HUES64 (cell line): ENCODE data around the gene SPEM1.
"Not testable (repeated sequence)": the region's sequence is repeated elsewhere in the genome, so short reads cannot be mapped to it uniquely, and the experiment has no call there.

Experiments used
- H3K27ac ChIP-seq: 2 replicates; pipeline ENCODE4 v1.7.0; 2013; ENCODE audit warnings: low read depth, low read length, inconsistent platforms
- H3K27me3 ChIP-seq: 2 replicates; pipeline ENCODE4 v1.6.1; 2013; ENCODE audit warnings: mild to moderate bottlenecking, low read length; ENCODE audit not compliant: insufficient read depth
- H3K36me3 ChIP-seq: 2 replicates; pipeline ENCODE4 v1.6.1; 2013; ENCODE audit warnings: mild to moderate bottlenecking, low read length; ENCODE audit not compliant: insufficient read depth
- H3K4me1 ChIP-seq: 2 replicates; pipeline ENCODE4 v1.6.1; 2013; ENCODE audit warnings: mild to moderate bottlenecking, low read length, moderate library complexity; ENCODE audit not compliant: insufficient read depth
- H3K4me3 ChIP-seq: 2 replicates; pipeline ENCODE4 v1.5.1; 2013; ENCODE audit warnings: mild to moderate bottlenecking, low read length, moderate library complexity
- H3K9ac ChIP-seq: 2 replicates; pipeline ENCODE4 v1.6.1; 2013; ENCODE audit warnings: mild to moderate bottlenecking, low read depth, low read length
- H3K9me3 ChIP-seq: 2 replicates; pipeline ENCODE4 v1.6.1; 2013; ENCODE audit warnings: low read depth, low read length; ENCODE audit not compliant: insufficient read depth
- WGBS: fragments of 150-250, 120-280 bp; methylation state at CpG from one replicate; pipeline ENCODE4 v1.1.7; 2013; ENCODE audit warnings: missing lambda C conversion rate; 5-methylcytosine and 5-hydroxymethylcytosine counted together

The SPEM1 gene

DNA sequence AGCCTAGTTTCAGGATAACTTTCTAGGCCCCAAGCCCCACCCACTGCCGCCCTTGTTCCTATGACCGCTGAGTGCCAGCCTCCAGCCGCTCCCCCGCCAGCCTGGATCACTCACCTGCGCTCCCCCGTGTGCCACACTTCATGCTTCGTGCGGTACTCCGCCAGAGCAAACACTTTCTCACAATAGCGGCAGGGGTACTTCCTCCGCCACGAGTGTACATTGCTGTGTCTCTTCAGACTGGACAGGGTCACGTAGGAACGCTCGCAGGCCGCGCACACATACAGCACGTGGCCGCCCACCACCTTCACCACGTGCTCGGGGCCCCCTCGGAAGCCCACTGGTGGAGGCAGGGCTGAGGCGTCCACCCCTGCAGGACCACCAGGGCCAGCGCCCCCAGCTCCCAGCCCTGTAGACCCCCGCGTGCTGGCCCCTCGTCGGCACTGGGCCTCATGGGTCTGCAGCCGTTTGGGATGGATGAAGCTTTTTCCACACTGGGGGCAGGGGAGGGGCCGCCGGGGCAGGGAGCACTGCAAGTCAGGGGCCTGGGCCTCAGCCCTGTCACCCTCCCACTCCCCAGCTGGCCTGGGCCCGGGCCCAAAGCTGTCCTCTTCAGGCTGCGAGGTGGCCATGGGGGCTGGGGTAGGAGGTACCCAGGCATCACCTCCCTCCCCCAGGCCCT lies 45.6 kb downstream of the SPEM1 start:
- H3K9ac ChIP-seq = no peak overlapping the region
- H3K27ac ChIP-seq = no peak overlapping the region
- H3K4me1 ChIP-seq = peaks cover 7% of the 10 kb centered on the region
- no peak overlapping the region for H3K4me3 ChIP-seq
- 94% methylated on average over 31 of the region's 33 CpGs for WGBS
- no peaks in the 10 kb centered on the region for H3K27me3 ChIP-seq
- H3K36me3 ChIP-seq = peaks cover 17% of the 10 kb centered on the region
- no peaks in the 10 kb centered on the region for H3K9me3 ChIP-seq

- Histone ChIP-seq H3K4me3 (no peak overlapping the region), H3K27ac (no peak overlapping the region), H3K36me3 (peaks cover 17% of the 10 kb centered on the region), H3K9me3 (no peaks in the 10 kb centered on the region), H3K4me1 (peaks cover 4% of the 10 kb centered on the region; the same call in 1 of the 2 replicates), H3K9ac (no peak overlapping the region), H3K27me3 (no peaks in the 10 kb centered on the region)
- WGBS = 93% methylated on average over 9 of the region's 9 CpGs
These were observed 46.2 kb downstream of the SPEM1 start for GRCh38 chr17:7466318-7466638.

GRCh38 chr17:7466639-7467341 lies 46.7 kb downstream of the SPEM1 start:
- H3K4me1 ChIP-seq = no peaks in the 10 kb centered on the region
- no peaks in the 10 kb centered on the region for H3K9me3 ChIP-seq
- H3K27me3 ChIP-seq = no peaks in the 10 kb centered on the region
- H3K4me3 ChIP-seq = no peak overlapping the region
- H3K9ac ChIP-seq = no peak overlapping the region
- H3K36me3 ChIP-seq = peaks cover 17% of the 10 kb centered on the region
- H3K27ac ChIP-seq = no peak overlapping the region
- WGBS = 91% methylated on average over 16 of the region's 16 CpGs

GRCh38 chr17:7467498-7467897 lies 47.4 kb downstream of the SPEM1 start:
- Histone ChIP-seq H3K36me3 (peaks cover 17% of the 10 kb centered on the region), H3K4me1 (no peaks in the 10 kb centered on the region), H3K4me3 (no peak overlapping the region), H3K27ac (no peak overlapping the region), H3K9me3 (no peaks in the 10 kb centered on the region), H3K27me3 (no peaks in the 10 kb centered on the region), H3K9ac (no peak overlapping the region)
- 97% methylated on average over 3 of the region's 3 CpGs for WGBS

GRCh38 chr17:7468290-7468689 lies 48.2 kb downstream of the SPEM1 start:
- Histone ChIP-seq H3K4me3 (no peak overlapping the region), H3K27ac (no peak overlapping the region), H3K36me3 (peaks cover 17% of the 10 kb centered on the region), H3K9ac (no peak overlapping the region), H3K9me3 (no peaks in the 10 kb centered on the region), H3K4me1 (no peaks in the 10 kb centered on the region), H3K27me3 (no peaks in the 10 kb centered on the region)
- 97% methylated on average over 11 of the region's 11 CpGs for WGBS

DNA sequence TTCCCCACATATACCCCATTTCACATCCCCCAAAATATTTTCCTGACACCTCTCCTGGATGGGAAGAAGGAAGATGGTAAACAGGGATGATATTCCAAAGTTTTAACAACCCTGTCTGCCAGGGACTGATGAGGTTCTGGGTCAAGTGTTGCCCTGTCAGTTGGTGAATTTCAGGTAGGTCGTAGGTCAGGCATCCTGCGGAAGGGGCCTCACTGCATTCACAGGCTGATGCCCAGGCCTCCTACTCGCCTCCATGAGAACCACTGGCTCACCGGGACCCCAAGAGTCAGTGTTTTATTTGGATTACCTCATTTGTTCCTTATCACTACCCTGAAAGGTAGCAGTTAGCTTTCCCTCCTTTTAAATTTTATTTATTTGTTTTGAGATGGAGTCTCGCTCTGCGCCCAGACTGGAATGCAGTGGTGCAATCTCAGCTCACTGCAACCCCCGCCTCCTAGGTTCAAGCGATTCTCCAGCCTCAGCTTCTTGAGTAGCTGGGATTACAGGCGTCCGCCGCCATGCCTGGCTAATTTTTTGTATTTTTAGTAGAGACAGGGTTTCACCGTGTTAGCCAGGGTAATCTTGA lies 48.8 kb downstream of the SPEM1 start:
- no peaks in the 10 kb centered on the region for H3K27me3 ChIP-seq
- H3K27ac ChIP-seq = no peak overlapping the region
- 90% methylated on average over 12 of the region's 12 CpGs for WGBS
- H3K9me3 ChIP-seq = no peaks in the 10 kb centered on the region
- no peak overlapping the region for H3K9ac ChIP-seq
- no peaks in the 10 kb centered on the region for H3K4me1 ChIP-seq
- peaks cover 13% of the 10 kb centered on the region for H3K36me3 ChIP-seq
- H3K4me3 ChIP-seq = no peak overlapping the region

- peaks cover 11% of the 10 kb centered on the region for H3K36me3 ChIP-seq
- not testable (repeated sequence) for H3K27ac ChIP-seq, H3K27me3 ChIP-seq, H3K9me3 ChIP-seq, H3K9ac ChIP-seq, H3K4me1 ChIP-seq, H3K4me3 ChIP-seq
- 95% methylated on average over 11 of the region's 12 CpGs for WGBS
These were observed 49.7 kb downstream of the SPEM1 start for GRCh38 chr17:7469843-7470242.

GRCh38 chr17:7470457-7470973 lies 50.4 kb downstream of the SPEM1 start:
- H3K4me3 ChIP-seq, H3K27me3 ChIP-seq, H3K4me1 ChIP-seq, H3K27ac ChIP-seq, H3K9ac ChIP-seq, H3K9me3 ChIP-seq: not testable (repeated sequence)
- H3K36me3 ChIP-seq = peaks cover 11% of the 10 kb centered on the region
- 96% methylated on average over 8 of the region's 8 CpGs for WGBS
